ENCODE data around the gene POLR3C. TPM values are rescaled to one million over a fixed set of nuclear protein-coding genes. Genes with fewer than 3 reads are reported as not detected.

POLR3C gene
- total and polyA plus RNA-seq, 7 experiments from 2014 or later = 22.0 to 48.9 (median 41.5) TPM

GRCh38 chr1:145891587-145892485 is 67.8 kb downstream of the POLR3C start:
- no peaks in the 10 kb centered on the region for H3K9me3 Mint-ChIP-seq
- no peak overlapping the region for H3K27ac ChIP-seq (ENCODE audit: low read depth, low read length)
- no peaks in the 10 kb centered on the region for H3K4me1 ChIP-seq (ENCODE audit: control insufficient read depth in 2 of 2, insufficient read depth in 2 of 2, low read length in 2 of 2)
- no peaks in the 10 kb centered on the region for H3K9me3 ChIP-seq (ENCODE audit: control insufficient read depth in 2 of 3, low read length in 3 of 3)
- peaks cover 0 to 5% (median under 1%) of the 10 kb centered on the region in 7 donors for H3K4me1 Mint-ChIP-seq
- intact Hi-C loops (cut with micrococcal nuclease) = loop anchor here (1.0 kb wide), 4 partner anchors 18 to 121 kb away; partner anchors contain the start of genes ITGA10 (in 2 of the 2) and NUDT17 (in 1 of the 2)
- no peak overlapping the region for H3K4me3 Mint-ChIP-seq
- ATAC-seq = peak; percentile 76
- H3K4me3 ChIP-seq (ENCODE audit: low read length) = no peak overlapping the region
- no peaks in the 10 kb centered on the region for H3K27me3 ChIP-seq (ENCODE audit: control insufficient read depth in 2 of 2, insufficient read depth in 2 of 2, low read length in 2 of 2)
- H3K36me3 Mint-ChIP-seq = no peaks in the 10 kb centered on the region
- no peaks in the 10 kb centered on the region for H3K36me3 ChIP-seq (ENCODE audit: control insufficient read depth in 2 of 3, insufficient read depth in 3 of 3, low read length in 3 of 3)
- DNase-seq = peak; percentile 11 to 61 (median 33)
- H3K27ac Mint-ChIP-seq = peak overlapping the region in 1 of 9 donors; percentile 36
- CTCF ChIA-PET = interaction anchor here (0.6 to 2.3 kb wide), 11 partner anchors 9 to 122 kb away, joined by 3 to 11 read pairs (median 3); partner anchors contain the start of genes ANKRD34A, PIAS3 and POLR3GL
- POLR2A ChIA-PET = interaction anchor here (0.7 to 2.7 kb wide), 5 partner anchors 9 to 72 kb away, joined by 3 to 10 read pairs (median 4); partner anchors contain the start of genes ANKRD34A, NUDT17, PEX11B and POLR3GL
- peaks cover 0 to 5% (median 0%) of the 10 kb centered on the region in 5 donors for H3K27me3 Mint-ChIP-seq

DNA sequence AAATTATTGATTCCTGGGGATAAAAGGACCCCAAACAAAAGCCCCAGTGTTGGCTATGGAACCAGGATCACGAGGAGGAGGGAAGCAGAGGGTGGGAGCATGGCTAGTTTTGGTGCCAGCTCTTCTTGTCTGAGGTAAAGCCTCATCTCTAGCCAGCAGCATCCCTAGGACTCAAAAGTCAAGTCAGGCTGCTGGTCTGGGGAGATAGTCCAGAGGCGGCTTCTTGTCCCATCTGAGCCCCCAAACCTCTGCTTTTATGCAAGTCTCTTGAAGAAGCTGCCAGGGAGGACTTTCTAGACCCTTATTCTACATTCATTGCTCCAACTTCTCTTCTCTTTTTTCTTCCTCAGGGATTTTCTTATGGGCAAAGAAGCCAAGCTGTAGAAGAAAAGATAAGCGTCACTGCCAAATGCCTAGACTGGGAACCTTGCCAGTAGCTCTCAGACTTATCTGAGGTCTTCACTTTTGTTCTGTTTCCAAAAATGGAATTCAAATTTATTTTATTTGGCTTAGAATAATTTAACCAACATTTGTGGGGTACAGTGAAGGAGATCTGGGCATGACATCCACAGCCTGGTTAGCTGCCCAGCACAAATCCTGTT is 68.6 kb downstream of the POLR3C start:
- no peak overlapping the region for H3K4me3 ChIP-seq (ENCODE audit: low read length)
- Mint-ChIP-seq H3K27me3 (peaks cover 0 to 2% (median 0%) of the 10 kb centered on the region in 5 donors), H3K4me1 (peaks cover 0 to 4% (median 0%) of the 10 kb centered on the region in 7 donors), H3K4me3 (no peak overlapping the region), H3K9me3 (no peaks in the 10 kb centered on the region), H3K27ac (no peak overlapping the region), H3K36me3 (peaks cover 0 to 5% (median 1%) of the 10 kb centered on the region in 5 donors)
- DNase-seq = no peak
- ChIA-PET POLR2A (interaction anchor here (0.7 to 2.7 kb wide), 6 partner anchors 10 to 72 kb away, joined by 3 to 10 read pairs (median 4); partner anchors contain the start of genes ANKRD34A, NUDT17, PEX11B and POLR3GL), CTCF (interaction anchor here (0.8 to 2.3 kb wide), 11 partner anchors 9 to 117 kb away, joined by 3 to 6 read pairs (median 4); partner anchors contain the start of genes ANKRD34A, LIX1L and POLR3GL)
- no peak for ATAC-seq
- H3K9me3 ChIP-seq (ENCODE audit: control insufficient read depth in 2 of 3, low read length in 3 of 3) = no peaks in the 10 kb centered on the region
- no peaks in the 10 kb centered on the region for H3K4me1 ChIP-seq (ENCODE audit: control insufficient read depth in 2 of 2, insufficient read depth in 2 of 2, low read length in 2 of 2)
- H3K27ac ChIP-seq (ENCODE audit: low read depth, low read length) = no peak overlapping the region
- peaks cover 0 to 3% (median 0%) of the 10 kb centered on the region in 3 experiments for H3K36me3 ChIP-seq (ENCODE audit: control insufficient read depth in 2 of 3, insufficient read depth in 3 of 3, low read length in 3 of 3)
- no peaks in the 10 kb centered on the region for H3K27me3 ChIP-seq (ENCODE audit: control insufficient read depth in 2 of 2, insufficient read depth in 2 of 2, low read length in 2 of 2)
- intact Hi-C loops (cut with micrococcal nuclease) = loop anchor here in 1 of 2 donors (1.0 kb wide), 2 partner anchors 18 to 121 kb away; partner anchors contain the start of gene ITGA10

DNA sequence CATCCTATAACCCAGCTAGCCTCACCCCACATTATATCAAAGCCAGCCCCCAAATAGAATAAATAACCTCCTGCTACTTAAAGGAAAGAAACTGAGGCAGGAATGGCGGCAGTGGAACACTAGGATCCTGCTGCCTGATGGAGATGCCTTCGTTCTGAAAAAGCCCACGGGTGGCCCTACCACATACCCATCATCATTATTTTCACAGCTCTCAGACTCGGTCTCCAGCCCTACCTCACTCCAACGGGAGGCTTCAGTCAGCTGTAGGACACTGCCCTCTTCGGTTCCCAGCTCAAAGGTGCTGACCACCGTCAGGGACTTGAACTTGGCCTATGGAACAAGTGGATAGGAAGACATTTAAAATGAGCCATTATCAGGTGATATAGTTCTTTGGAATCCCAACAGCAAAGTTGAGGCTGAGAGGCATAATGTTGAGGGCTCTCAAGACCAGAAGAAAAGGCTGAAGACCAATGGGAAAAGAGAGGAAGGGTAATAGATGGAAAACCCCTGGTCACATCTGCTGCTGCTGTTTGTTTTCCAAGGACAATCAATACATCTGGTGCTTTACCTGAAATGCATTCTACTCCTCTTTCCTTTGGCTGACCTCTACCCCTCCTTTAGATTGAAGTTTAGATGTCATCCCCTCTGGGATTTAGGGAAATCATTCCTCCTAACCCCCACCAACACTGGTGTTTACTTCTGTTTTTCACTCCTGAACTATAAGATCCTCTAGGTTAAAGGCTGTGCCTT is 69.5 kb downstream of the POLR3C start:
- H3K4me1 ChIP-seq (ENCODE audit: control insufficient read depth in 2 of 2, insufficient read depth in 2 of 2, low read length in 2 of 2) = no peaks in the 10 kb centered on the region
- H3K36me3 ChIP-seq (ENCODE audit: control insufficient read depth in 2 of 3, insufficient read depth in 3 of 3, low read length in 3 of 3) = peaks cover 0 to 6% (median 0%) of the 10 kb centered on the region in 3 experiments
- no peaks in the 10 kb centered on the region for H3K9me3 Mint-ChIP-seq
- H3K4me1 Mint-ChIP-seq = peaks cover 0 to 4% (median 0%) of the 10 kb centered on the region in 7 donors
- ChIA-PET CTCF (interaction anchor here (0.8 to 2.3 kb wide), 8 partner anchors 9 to 116 kb away, joined by 3 to 6 read pairs (median 4); partner anchors contain the start of gene LIX1L), POLR2A (interaction anchor here (0.6 to 2.7 kb wide), 4 partner anchors 10 to 119 kb away, joined by 3 to 10 read pairs (median 4); partner anchors contain the start of gene PEX11B)
- peak overlapping the region in 1 of 9 donors; percentile 17 for H3K27ac Mint-ChIP-seq
- no peaks in the 10 kb centered on the region for H3K27me3 ChIP-seq (ENCODE audit: control insufficient read depth in 2 of 2, insufficient read depth in 2 of 2, low read length in 2 of 2)
- H3K4me3 Mint-ChIP-seq = no peak overlapping the region
- H3K27ac ChIP-seq (ENCODE audit: low read depth, low read length) = no peak overlapping the region
- no peak overlapping the region for H3K4me3 ChIP-seq (ENCODE audit: low read length)
- DNase-seq (no peak), ATAC-seq (no peak)
- peaks cover 0 to 8% (median 4%) of the 10 kb centered on the region in 5 donors for H3K36me3 Mint-ChIP-seq
- intact Hi-C loops (cut with micrococcal nuclease) = no loop called here
- H3K9me3 ChIP-seq (ENCODE audit: control insufficient read depth in 2 of 3, low read length in 3 of 3) = no peaks in the 10 kb centered on the region
- no peaks in the 10 kb centered on the region for H3K27me3 Mint-ChIP-seq

Small RNA genes lying within 50 kb of the gene (microRNA-seq; reads per million reads assigned to microRNA genes)
- gene MIR6736 (ENCODE audit: borderline microRNAs expressed) = not detected

Other genes starting within 250 kb of the POLR3C start
- gene GPR89A, start 216.2 kb upstream of the POLR3C start, total RNA-seq = 10 to 100 TPM; 32.3 to 36.5 (median 32.9) TPM
- 10 to 100 TPM; 23.5 to 24.7 TPM for gene GPR89A, start 216.2 kb upstream of the POLR3C start, polyA plus RNA-seq
- under 1 TPM in 2 of 5 experiments, not detected in 3; 0.17 to 0.53 TPM for gene PDZK1, start 116.8 kb upstream of the POLR3C start, total RNA-seq
- gene PDZK1, start 116.8 kb upstream of the POLR3C start, polyA plus RNA-seq = under 1 TPM in 1 of 2 donors, not detected in 1; 0.09 TPM
- 10 to 100 TPM in 1 of 5 experiments, 1 to 10 TPM in 1, under 1 TPM in 1, not detected in 2; 0.34 to 12.0 (median 1.5) TPM for gene CD160, start 104.7 kb upstream of the POLR3C start, total RNA-seq
- gene CD160, start 104.7 kb upstream of the POLR3C start, polyA plus RNA-seq = under 1 TPM; 0.15 to 0.22 TPM
- gene RNF115, start 105 bp upstream of the POLR3C start, total RNA-seq = 10 to 100 TPM; 11.4 to 17.3 (median 15.6) TPM
- gene RNF115, start 105 bp upstream of the POLR3C start, polyA plus RNA-seq = 1 to 10 TPM; 3.7 to 4.5 TPM
- 1 to 10 TPM; 2.9 to 6.7 (median 3.4) TPM for gene NUDT17, start 21.4 kb downstream of the POLR3C start, total RNA-seq
- gene NUDT17, start 21.4 kb downstream of the POLR3C start, polyA plus RNA-seq = 1 to 10 TPM; 5.7 to 7.6 TPM
- gene PIAS3, start 34.9 kb downstream of the POLR3C start, total RNA-seq = 10 to 100 TPM; 21.4 to 28.3 (median 23.0) TPM
- 10 to 100 TPM in 1 of 2 donors, 1 to 10 TPM in 1; 6.7 to 15.2 TPM for gene PIAS3, start 34.9 kb downstream of the POLR3C start, polyA plus RNA-seq
- gene ANKRD35, start 61.7 kb downstream of the POLR3C start, total RNA-seq = under 1 TPM in 2 of 5 experiments, not detected in 3; 0.15 to 0.58 TPM
- gene ANKRD35, start 61.7 kb downstream of the POLR3C start, polyA plus RNA-seq = under 1 TPM; 0.12 to 0.14 TPM
- 1 to 10 TPM; 1.2 to 4.8 (median 2.6) TPM for gene ITGA10, start 85.8 kb downstream of the POLR3C start, total RNA-seq
- under 1 TPM in 1 of 2 donors, not detected in 1; 0.20 TPM for gene ITGA10, start 85.8 kb downstream of the POLR3C start, polyA plus RNA-seq
- 10 to 100 TPM; 16.4 to 40.4 (median 37.7) TPM for gene PEX11B, start 94.5 kb downstream of the POLR3C start, total RNA-seq
- gene PEX11B, start 94.5 kb downstream of the POLR3C start, polyA plus RNA-seq = 10 to 100 TPM; 39.9 to 57.1 TPM
- 100 to 1,000 TPM; 115 to 182 (median 120) TPM for gene RBM8A, start 103.3 kb downstream of the POLR3C start, total RNA-seq
- gene RBM8A, start 103.3 kb downstream of the POLR3C start, polyA plus RNA-seq = 100 to 1,000 TPM; 152 to 156 TPM
- 10 to 100 TPM; 31.6 to 59.2 (median 47.6) TPM for gene LIX1L, start 133.8 kb downstream of the POLR3C start, total RNA-seq
- 10 to 100 TPM; 29.3 to 32.1 TPM for gene LIX1L, start 133.8 kb downstream of the POLR3C start, polyA plus RNA-seq
- gene ANKRD34A, start 140.4 kb downstream of the POLR3C start, total RNA-seq = 1 to 10 TPM in 3 of 5 experiments, under 1 TPM in 2; 0.54 to 1.5 (median 1.2) TPM
- under 1 TPM; 0.11 to 0.22 TPM for gene ANKRD34A, start 140.4 kb downstream of the POLR3C start, polyA plus RNA-seq
- gene POLR3GL, start 140.5 kb downstream of the POLR3C start, total RNA-seq = 10 to 100 TPM; 20.7 to 37.5 (median 25.5) TPM
- gene POLR3GL, start 140.5 kb downstream of the POLR3C start, polyA plus RNA-seq = 100 to 1,000 TPM in 1 of 2 donors, 10 to 100 TPM in 1; 99.6 to 113 TPM
- gene TXNIP, start 172.4 kb downstream of the POLR3C start, total RNA-seq = 1,000 to 10,000 TPM in 1 of 5 experiments, 100 to 1,000 TPM in 4; 498 to 1,101 (median 659) TPM
- gene TXNIP, start 172.4 kb downstream of the POLR3C start, polyA plus RNA-seq = 1,000 to 10,000 TPM; 3,808 to 5,430 TPM
- gene HJV, start 197.5 kb downstream of the POLR3C start, total RNA-seq = not detected
- gene HJV, start 197.5 kb downstream of the POLR3C start, polyA plus RNA-seq = not detected

Data from naive thymus-derived CD4-positive, alpha-beta T cell (primary cell).